Mesodermal cell (in vitro differentiated cells): ENCODE results near the gene PTGIS.
A peak's percentile ranks its signal among the peaks of the same experiment; 100 is the strongest.

Source experiments
- H3K27ac ChIP-seq: 2 replicates; pipeline ENCODE4 v1.7.0; 2013; ENCODE audit warnings: mild to moderate bottlenecking, low read depth, low read length, moderate library complexity; ENCODE audit not compliant: severe bottlenecking
- H3K36me3 ChIP-seq: 2 replicates; pipeline ENCODE4 v1.7.1; 2013; ENCODE audit warnings: mild to moderate bottlenecking, low read length, moderate library complexity; ENCODE audit not compliant: control insufficient read depth, insufficient read depth
- H3K4me1 ChIP-seq: one replicate; pipeline ENCODE4 v1.7.1; 2013; ENCODE audit warnings: mild to moderate bottlenecking, low read length; ENCODE audit not compliant: insufficient read depth, control insufficient read depth, poor library complexity, severe bottlenecking
- H3K4me3 ChIP-seq: 2 replicates; pipeline ENCODE4 v1.7.0; 2013; ENCODE audit warnings: low read length, control low read depth, mild to moderate bottlenecking; ENCODE audit not compliant: insufficient read depth, poor library complexity, severe bottlenecking; ENCODE audit errors: extremely low read depth
- H3K9me3 ChIP-seq: 2 replicates; pipeline ENCODE4 v1.7.1; 2013; ENCODE audit warnings: mild to moderate bottlenecking, low read length, moderate library complexity; ENCODE audit not compliant: control insufficient read depth
- WGBS, 2 experiments: methylation state at CpG; one replicate each; pipeline ENCODE4 v1.1.5; 2013; ENCODE audit warnings: missing lambda C conversion rate in 2 of 2; ENCODE audit not compliant: insufficient coverage in 2 of 2; 5-methylcytosine and 5-hydroxymethylcytosine counted together

Gene PTGIS

GRCh38 chr20:49575551-49576060 lies 7.7 kb upstream of the PTGIS start:
- 76 to 81% methylated on average over 4 of the region's 5 CpGs for WGBS, 2 experiments
- H3K36me3 ChIP-seq = no peaks in the 10 kb centered on the region
- no peak overlapping the region for H3K27ac ChIP-seq
- peaks cover 3% of the 10 kb centered on the region for H3K4me1 ChIP-seq
- no peaks in the 10 kb centered on the region for H3K9me3 ChIP-seq
- no peak overlapping the region for H3K4me3 ChIP-seq

DNA sequence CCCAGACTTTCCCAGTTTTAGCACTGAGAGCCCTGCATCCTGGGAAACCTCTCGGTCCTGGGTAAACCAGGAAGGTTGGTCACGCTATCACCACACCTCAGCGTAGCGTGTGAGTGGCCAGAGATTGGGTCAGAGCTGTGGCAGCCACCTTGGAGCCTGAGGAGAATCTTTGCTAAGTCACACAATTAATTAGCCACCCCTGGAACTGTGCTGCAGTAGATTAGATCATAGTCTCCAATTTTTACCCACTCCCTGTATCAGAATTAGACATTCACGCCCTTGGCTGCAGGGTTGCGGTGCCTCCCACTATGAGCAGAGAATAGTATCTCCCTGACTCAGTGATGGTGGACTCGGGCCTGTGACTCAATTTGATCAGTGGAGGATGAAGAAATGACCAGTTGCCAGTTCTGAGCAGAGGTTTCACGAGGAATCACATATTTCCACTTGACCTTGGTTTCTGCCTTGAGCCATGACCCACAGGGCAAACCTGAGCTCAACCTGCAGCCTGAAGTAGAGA lies 6.0 kb upstream of the PTGIS start:
- no peak overlapping the region for H3K4me3 ChIP-seq
- WGBS, 2 experiments = 94 to 98% methylated on average over 8 of the region's 8 CpGs
- no peaks in the 10 kb centered on the region for H3K9me3 ChIP-seq
- no peaks in the 10 kb centered on the region for H3K36me3 ChIP-seq
- no peak overlapping the region for H3K27ac ChIP-seq
- H3K4me1 ChIP-seq = peaks cover 4% of the 10 kb centered on the region

GRCh38 chr20:49572857-49573256 lies 4.9 kb upstream of the PTGIS start:
- no peak overlapping the region for H3K4me3 ChIP-seq
- H3K36me3 ChIP-seq = no peaks in the 10 kb centered on the region
- H3K27ac ChIP-seq = no peak overlapping the region
- no peaks in the 10 kb centered on the region for H3K9me3 ChIP-seq
- peaks cover 7% of the 10 kb centered on the region for H3K4me1 ChIP-seq
- 55 to 69% methylated on average over 3 to 4 of the region's 6 CpGs for WGBS, 2 experiments

DNA sequence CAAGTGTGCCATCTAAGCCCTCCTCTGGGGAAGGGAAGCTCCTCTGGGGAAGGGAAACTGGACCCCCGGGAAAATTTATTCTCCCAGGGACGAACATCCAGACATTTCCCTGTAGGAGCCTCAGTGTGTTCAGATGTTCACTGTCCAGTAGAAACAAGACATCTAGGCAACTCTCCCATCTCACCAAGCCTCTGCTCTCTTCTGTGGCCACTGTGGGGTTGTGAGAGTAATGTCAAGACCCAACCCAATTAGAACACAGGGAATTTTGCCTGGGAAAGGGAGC lies 3.6 kb upstream of the PTGIS start:
- 100% methylated on average over 1 of the region's 2 CpGs; no CpG with 5 or more reads in 1 of the 2 experiments for WGBS, 2 experiments
- H3K36me3 ChIP-seq = no peaks in the 10 kb centered on the region
- H3K27ac ChIP-seq = no peak overlapping the region
- no peak overlapping the region for H3K4me3 ChIP-seq
- H3K4me1 ChIP-seq = peaks cover 7% of the 10 kb centered on the region
- no peaks in the 10 kb centered on the region for H3K9me3 ChIP-seq

DNA sequence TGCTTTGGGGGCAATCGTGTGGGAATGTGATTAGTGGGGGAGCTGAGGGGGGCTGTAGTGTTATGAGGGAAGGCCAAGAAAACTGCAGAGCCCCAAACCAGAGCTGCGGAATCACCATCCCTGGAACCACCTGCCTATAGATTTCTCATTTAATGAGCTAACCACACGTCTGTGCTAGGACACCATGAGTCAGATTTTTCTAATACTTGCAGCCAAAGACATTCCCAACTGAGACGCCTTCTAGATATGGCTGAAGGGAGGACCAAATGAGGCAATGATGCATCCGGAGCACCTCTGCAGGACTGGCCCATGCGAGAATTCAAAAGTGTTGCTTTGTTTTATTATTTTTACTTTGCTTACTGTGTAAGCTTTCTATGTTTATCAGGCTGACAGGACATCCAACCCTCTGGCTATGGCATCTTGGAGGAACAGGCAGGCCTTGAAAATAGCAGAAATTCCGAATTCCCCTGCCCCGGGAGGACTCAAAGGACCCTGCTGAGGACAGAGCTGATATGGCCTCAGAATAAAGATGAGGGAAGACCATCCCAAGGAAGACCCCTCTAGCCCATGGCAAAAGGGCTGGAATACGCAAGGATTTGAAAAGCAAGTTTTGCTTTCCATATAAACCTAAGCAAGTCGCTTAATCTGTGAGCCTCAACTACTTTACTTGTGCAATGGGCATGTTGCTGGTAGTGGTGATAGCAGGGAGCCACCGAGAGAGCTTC lies 3.1 kb upstream of the PTGIS start:
- Histone ChIP-seq H3K4me1 (peaks cover 7% of the 10 kb centered on the region), H3K4me3 (no peak overlapping the region), H3K27ac (no peak overlapping the region), H3K9me3 (no peaks in the 10 kb centered on the region), H3K36me3 (no peaks in the 10 kb centered on the region)
- WGBS, 2 experiments = 86 to 98% methylated on average over 5 to 7 of the region's 11 CpGs

GRCh38 chr20:49570161-49570827 lies 2.4 kb upstream of the PTGIS start:
- Histone ChIP-seq H3K36me3 (no peaks in the 10 kb centered on the region), H3K4me1 (peaks cover 7% of the 10 kb centered on the region), H3K4me3 (no peak overlapping the region), H3K27ac (no peak overlapping the region), H3K9me3 (no peaks in the 10 kb centered on the region)
- 88 to 93% methylated on average over 3 to 6 of the region's 7 CpGs for WGBS, 2 experiments

- no peaks in the 10 kb centered on the region for H3K36me3 ChIP-seq
- peaks cover 7% of the 10 kb centered on the region for H3K4me1 ChIP-seq
- H3K4me3 ChIP-seq = no peak overlapping the region
- 87 to 88% methylated on average over 8 to 10 of the region's 10 CpGs for WGBS, 2 experiments
- no peak overlapping the region for H3K27ac ChIP-seq
- H3K9me3 ChIP-seq = no peaks in the 10 kb centered on the region
These were observed 1.6 kb upstream of the PTGIS start for GRCh38 chr20:49569411-49570115.

- peak overlapping the region; percentile 55 for H3K4me3 ChIP-seq
- 25 to 42% methylated on average over 8 to 11 of the region's 18 CpGs for WGBS, 2 experiments
- H3K4me1 ChIP-seq = peaks cover 7% of the 10 kb centered on the region
- no peaks in the 10 kb centered on the region for H3K9me3 ChIP-seq
- no peaks in the 10 kb centered on the region for H3K36me3 ChIP-seq
- H3K27ac ChIP-seq = peak overlapping the region; percentile 36
These were observed 578 bp upstream of the PTGIS start for GRCh38 chr20:49568278-49569151.

DNA sequence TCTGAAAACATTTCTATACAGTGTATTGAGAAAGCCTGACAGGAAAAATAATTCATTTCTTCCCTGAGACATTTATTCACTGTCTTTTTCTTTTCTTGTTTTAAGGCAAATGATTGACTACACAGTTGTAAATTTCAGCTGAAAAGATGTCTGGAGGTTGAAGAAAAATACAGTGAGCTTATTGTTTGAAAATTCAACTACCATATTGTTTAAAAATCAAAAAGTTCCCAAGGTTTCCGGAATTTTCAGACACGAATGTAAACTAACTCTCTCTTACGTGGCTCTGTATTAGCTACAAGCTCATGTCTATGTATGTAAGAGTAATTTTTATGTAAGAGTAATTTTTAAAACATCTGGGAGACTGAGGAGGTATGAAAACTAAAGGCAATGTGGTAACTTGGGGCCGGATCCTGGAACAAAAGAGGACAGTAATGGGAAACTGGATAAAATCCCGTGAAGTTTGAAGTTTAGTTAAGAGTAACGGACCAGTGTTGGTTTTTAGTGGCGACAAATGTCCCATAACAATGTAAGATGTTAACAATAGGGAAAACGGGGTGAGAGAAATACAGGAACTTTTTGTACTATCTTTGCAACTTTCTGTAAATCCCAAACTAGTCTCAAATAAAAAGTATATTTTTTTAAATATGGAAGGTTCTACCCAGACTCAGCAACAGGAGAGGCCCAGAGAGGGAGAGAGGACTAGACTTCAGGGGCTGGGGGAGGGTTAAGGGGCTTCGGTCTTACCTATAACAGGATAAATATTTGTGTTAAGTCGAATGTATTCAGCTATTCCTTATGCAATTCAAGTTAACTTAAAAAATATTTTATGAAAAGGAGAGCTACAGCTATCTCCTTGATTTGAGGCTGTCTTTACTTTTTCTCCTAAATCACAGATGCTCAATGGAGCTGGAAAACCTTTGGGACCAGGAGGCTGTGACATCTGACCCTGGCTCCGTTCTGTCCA lies 1.3 kb downstream of the PTGIS start:
- Histone ChIP-seq H3K9me3 (no peaks in the 10 kb centered on the region), H3K27ac (no peak overlapping the region)

More for the DNA sequence above, 1.3 kb downstream of the PTGIS start:
- H3K36me3 ChIP-seq = no peaks in the 10 kb centered on the region
- 78 to 83% methylated on average over 4 to 7 of the region's 11 CpGs for WGBS, 2 experiments
- H3K4me1 ChIP-seq = peaks cover 15% of the 10 kb centered on the region
- peak overlapping the region; percentile 55 for H3K4me3 ChIP-seq
